HEK293 (cell line): ENCODE measurements around the gene KLK10.

Experiments used
- CTCF ChIA-PET: fragments of 350-600 bp; formaldehyde crosslinking; extraction: SDS; loops from one replicate; lab custom pipeline; 2021; ENCODE audit warnings: antibody characterized with exemption; lab: Yijun Ruan, JAX
- POLR2A ChIA-PET: fragments of 300-600 bp; formaldehyde crosslinking; extraction: SDS; loops from one replicate; lab custom pipeline; 2020; ENCODE audit warnings: antibody characterized with exemption, inconsistent platforms; lab: Yijun Ruan, JAX
- H3K27ac ChIP-seq: fragments of 200-500 bp; sonication (Bioruptor generic); 2 replicates; pipeline ENCODE4 v1.5.1; 2014; ENCODE audit warnings: low read depth, low read length, control low read depth, inconsistent platforms; ENCODE audit errors: extremely low read depth
- H3K36me3 ChIP-seq, 2 experiments: fragments of 200-500 bp in 1 of 2; sonication (Bioruptor generic) in 1 of 2; 1 replicate in 1 of 2; 2 replicates in 1 of 2; pipeline ENCODE4 v1.5.1; 2014 to 2017; ENCODE audit warnings: inconsistent platforms in 2 of 2, low read length in 2 of 2; ENCODE audit not compliant: control insufficient read depth in 2 of 2, insufficient read depth in 1 of 2
- H3K4me1 ChIP-seq: fragments of 200-500 bp; sonication (Bioruptor generic); 2 replicates; pipeline ENCODE4 v1.5.1; 2014; ENCODE audit warnings: mild to moderate bottlenecking, low read length, inconsistent platforms; ENCODE audit not compliant: control insufficient read depth, insufficient read depth
- H3K4me3 ChIP-seq: 2 replicates; pipeline ENCODE4 v1.5.1; 2011; ENCODE audit warnings: low read depth, mild to moderate bottlenecking, control low read depth, low read length, moderate library complexity
- H3K9me3 ChIP-seq: fragments of 200-500 bp; sonication (Bioruptor generic); 2 replicates; pipeline ENCODE4 v1.5.1; 2014; ENCODE audit warnings: low read depth, low read length, inconsistent platforms; ENCODE audit not compliant: control insufficient read depth, insufficient read depth
- GLI4 ChIP-seq: fragments of 450-650 bp; formaldehyde crosslinking; IDR thresholded peaks from 2 replicates; pipeline ENCODE4 v1.5.1; 2016; ENCODE audit warnings: missing biosample characterization, missing genetic modification characterization
- GLIS1 ChIP-seq: fragments of 450-650 bp; formaldehyde crosslinking; IDR thresholded peaks from 2 replicates; pipeline ENCODE4 v1.5.1; 2016; ENCODE audit warnings: missing biosample characterization, missing genetic modification characterization
- HOXC10 ChIP-seq: sonication (generic); formaldehyde crosslinking; IDR thresholded peaks from 2 replicates; pipeline ENCODE4 v1.8.1; 2023; ENCODE audit warnings: mild to moderate bottlenecking, missing genetic modification reagents
- IKZF3 ChIP-seq: fragments of 450-650 bp; IDR thresholded peaks from 2 replicates; pipeline ENCODE4 v1.5.0; 2018; ENCODE audit warnings: missing biosample characterization, mild to moderate bottlenecking, missing genetic modification characterization, moderate library complexity
- OSR2 ChIP-seq: fragments of 450-650 bp; formaldehyde crosslinking; IDR thresholded peaks from 2 replicates; pipeline ENCODE4 v1.5.1; 2016; ENCODE audit warnings: missing biosample characterization, missing genetic modification characterization
- SCRT1 ChIP-seq: fragments of 450-650 bp; formaldehyde crosslinking; IDR thresholded peaks from 2 replicates; pipeline ENCODE4 v1.5.1; 2016; ENCODE audit warnings: missing biosample characterization, missing genetic modification characterization, borderline replicate concordance
- SETDB1 ChIP-seq: IDR thresholded peaks from one replicate; pipeline ENCODE4 v1.6.1; 2017; ENCODE audit warnings: mild to moderate bottlenecking, low read length, moderate library complexity, mixed read lengths; ENCODE audit not compliant: insufficient read length
- TCF7L2 ChIP-seq: IDR thresholded peaks from 2 replicates; pipeline ENCODE4 v1.6.1; 2011; ENCODE audit warnings: low read depth, mild to moderate bottlenecking, inconsistent platforms, low read length, moderate library complexity, borderline replicate concordance
- ZBTB10 ChIP-seq: fragments of 450-650 bp; formaldehyde crosslinking; IDR thresholded peaks from 2 replicates; pipeline ENCODE4 v1.5.1; 2016; ENCODE audit warnings: missing biosample characterization, missing genetic modification characterization
- ZBTB7A ChIP-seq: fragments of 450-650 bp; formaldehyde crosslinking; IDR thresholded peaks from 2 replicates; pipeline ENCODE4 v1.5.1; 2016; ENCODE audit warnings: low read depth, missing biosample characterization, missing genetic modification characterization
- ZFP3 ChIP-seq: fragments of 450-650 bp; formaldehyde crosslinking; IDR thresholded peaks from 2 replicates; pipeline ENCODE4 v1.5.1; 2016; ENCODE audit warnings: low read depth, missing biosample characterization, missing genetic modification characterization
- ZFP41 ChIP-seq: fragments of 450-650 bp; formaldehyde crosslinking; IDR thresholded peaks from 2 replicates; pipeline ENCODE4 v1.5.1; 2016; ENCODE audit warnings: missing biosample characterization, missing genetic modification characterization, borderline replicate concordance
- ZIC2 ChIP-seq: fragments of 450-650 bp; formaldehyde crosslinking; IDR thresholded peaks from 2 replicates; pipeline ENCODE4 v1.5.1; 2016; ENCODE audit warnings: missing biosample characterization, missing genetic modification characterization
- ZNF114 ChIP-seq: fragments of 450-650 bp; formaldehyde crosslinking; IDR thresholded peaks from 2 replicates; pipeline ENCODE4 v1.5.0; 2017; ENCODE audit warnings: missing biosample characterization, missing genetic modification characterization
- ZNF121 ChIP-seq: fragments of 450-650 bp; formaldehyde crosslinking; IDR thresholded peaks from 2 replicates; pipeline ENCODE4 v1.5.1; 2016; ENCODE audit warnings: missing biosample characterization, missing genetic modification characterization
- ZNF174 ChIP-seq: fragments of 450-650 bp; formaldehyde crosslinking; IDR thresholded peaks from 2 replicates; pipeline ENCODE4 v1.5.0; 2017; ENCODE audit warnings: missing biosample characterization, mild to moderate bottlenecking, missing genetic modification characterization
- ZNF24 ChIP-seq: fragments of 450-650 bp; formaldehyde crosslinking; IDR thresholded peaks from 2 replicates; pipeline ENCODE4 v1.5.1; 2016; ENCODE audit warnings: missing biosample characterization, missing genetic modification characterization
- ZNF37A ChIP-seq: fragments of 450-650 bp; IDR thresholded peaks from 2 replicates; pipeline ENCODE4 v1.5.1; 2018; ENCODE audit warnings: missing biosample characterization, missing genetic modification characterization
- ZNF404 ChIP-seq: fragments of 450-650 bp; formaldehyde crosslinking; IDR thresholded peaks from 2 replicates; pipeline ENCODE4 v1.5.1; 2017; ENCODE audit warnings: missing biosample characterization, missing genetic modification characterization
- ZNF426 ChIP-seq: fragments of 450-650 bp; formaldehyde crosslinking; IDR thresholded peaks from 2 replicates; pipeline ENCODE4 v1.5.1; 2017; ENCODE audit warnings: missing biosample characterization, missing genetic modification characterization, mild to moderate bottlenecking, inconsistent platforms, moderate library complexity
- ZNF514 ChIP-seq: fragments of 450-650 bp; formaldehyde crosslinking; IDR thresholded peaks from 2 replicates; pipeline ENCODE4 v1.5.1; 2016; ENCODE audit warnings: missing biosample characterization, missing genetic modification characterization
- ZNF529 ChIP-seq: fragments of 450-650 bp; formaldehyde crosslinking; IDR thresholded peaks from 2 replicates; pipeline ENCODE4 v1.5.1; 2017; ENCODE audit warnings: missing genetic modification characterization, missing biosample characterization; ENCODE audit not compliant: insufficient replicate concordance
- ZNF549 ChIP-seq: fragments of 450-650 bp; IDR thresholded peaks from 2 replicates; pipeline ENCODE4 v1.5.1; 2018; ENCODE audit warnings: missing biosample characterization, missing genetic modification characterization, mild to moderate bottlenecking, inconsistent platforms, moderate library complexity
- ZNF558 ChIP-seq: fragments of 450-650 bp; formaldehyde crosslinking; IDR thresholded peaks from 2 replicates; pipeline ENCODE4 v1.5.1; 2016; ENCODE audit warnings: missing biosample characterization, missing genetic modification characterization
- ZNF560 ChIP-seq: fragments of 450-650 bp; formaldehyde crosslinking; IDR thresholded peaks from 2 replicates; pipeline ENCODE4 v1.5.1; 2017; ENCODE audit warnings: missing biosample characterization, missing genetic modification characterization, borderline replicate concordance
- ZNF561 ChIP-seq: fragments of 450-650 bp; IDR thresholded peaks from 2 replicates; pipeline ENCODE4 v1.5.1; 2018; ENCODE audit warnings: missing biosample characterization, missing genetic modification characterization, borderline replicate concordance
- ZNF610 ChIP-seq: fragments of 450-650 bp; formaldehyde crosslinking; IDR thresholded peaks from 2 replicates; pipeline ENCODE4 v1.5.1; 2016; ENCODE audit warnings: missing biosample characterization, missing genetic modification characterization, borderline replicate concordance
- ZNF624 ChIP-seq: fragments of 450-650 bp; formaldehyde crosslinking; IDR thresholded peaks from 2 replicates; pipeline ENCODE4 v1.5.1; 2017; ENCODE audit warnings: missing biosample characterization, missing genetic modification characterization
- ZNF658 ChIP-seq: fragments of 450-650 bp; formaldehyde crosslinking; IDR thresholded peaks from 2 replicates; pipeline ENCODE4; 2016; ENCODE audit warnings: missing biosample characterization, missing genetic modification characterization
- ZNF704 ChIP-seq: fragments of 450-650 bp; formaldehyde crosslinking; IDR thresholded peaks from 2 replicates; pipeline ENCODE4 v1.5.1; 2016; ENCODE audit warnings: missing biosample characterization, missing genetic modification characterization
- ZNF76 ChIP-seq: fragments of 450-650 bp; formaldehyde crosslinking; IDR thresholded peaks from 2 replicates; pipeline ENCODE4; 2016; ENCODE audit warnings: low read depth, missing biosample characterization, missing genetic modification characterization, borderline replicate concordance
- ZNF785 ChIP-seq: fragments of 450-650 bp; formaldehyde crosslinking; IDR thresholded peaks from 2 replicates; pipeline ENCODE4 v1.5.1; 2016; ENCODE audit warnings: missing biosample characterization, missing genetic modification characterization
- TF ChIP-seq, protein P1 (sequence below): fragments of 450-650 bp; IDR thresholded peaks from 2 replicates; pipeline ENCODE4 v1.5.1; 2018; ENCODE audit warnings: missing biosample characterization, mild to moderate bottlenecking, missing genetic modification characterization
- TF ChIP-seq, protein P2 (sequence below): fragments of 450-650 bp; formaldehyde crosslinking; IDR thresholded peaks from 2 replicates; pipeline ENCODE4; 2016; ENCODE audit warnings: missing biosample characterization, missing genetic modification characterization

The KLK10 gene

GRCh38 chr19:51020988-51021651 lies 1.6 kb upstream of the KLK10 start:
- ChIA-PET CTCF (interaction anchor here (0.5 to 8.5 kb wide), 41 partner anchors 9 to 1230 kb away, joined by 3 to 177 read pairs (median 4); partner anchors contain the start of genes CTU1 and KLK12), POLR2A (interaction anchor here (1.1 to 1.5 kb wide), 2 partner anchors 17 to 216 kb away, joined by 4 to 6 read pairs; no protein-coding TSS in a partner anchor)
- H3K36me3 ChIP-seq: no peaks in the 10 kb centered on the region
- no peaks in the 10 kb centered on the region; the same call in 1 of the 2 replicates for H3K4me1 ChIP-seq
- H3K4me3 ChIP-seq: no peak overlapping the region
- no peaks in the 10 kb centered on the region for H3K9me3 ChIP-seq
- no peak overlapping the region for H3K27ac ChIP-seq
- no peak for TF ChIP-seq ZBTB7A (tag by site-specific recombination)
- no peak for TF ChIP-seq ZNF76 (tag by site-specific recombination)
- peak; percentile 38; the same call in 1 of the 2 replicates for TF ChIP-seq OSR2
- TF ChIP-seq ZNF558: no peak
- no peak for TF ChIP-seq SCRT1 (tag by site-specific recombination)
- peak; percentile 70 for TF ChIP-seq GLIS1 (tag by site-specific recombination)
- no peak for TF ChIP-seq ZBTB10 (tag by site-specific recombination)
- TF ChIP-seq, protein P1, sequence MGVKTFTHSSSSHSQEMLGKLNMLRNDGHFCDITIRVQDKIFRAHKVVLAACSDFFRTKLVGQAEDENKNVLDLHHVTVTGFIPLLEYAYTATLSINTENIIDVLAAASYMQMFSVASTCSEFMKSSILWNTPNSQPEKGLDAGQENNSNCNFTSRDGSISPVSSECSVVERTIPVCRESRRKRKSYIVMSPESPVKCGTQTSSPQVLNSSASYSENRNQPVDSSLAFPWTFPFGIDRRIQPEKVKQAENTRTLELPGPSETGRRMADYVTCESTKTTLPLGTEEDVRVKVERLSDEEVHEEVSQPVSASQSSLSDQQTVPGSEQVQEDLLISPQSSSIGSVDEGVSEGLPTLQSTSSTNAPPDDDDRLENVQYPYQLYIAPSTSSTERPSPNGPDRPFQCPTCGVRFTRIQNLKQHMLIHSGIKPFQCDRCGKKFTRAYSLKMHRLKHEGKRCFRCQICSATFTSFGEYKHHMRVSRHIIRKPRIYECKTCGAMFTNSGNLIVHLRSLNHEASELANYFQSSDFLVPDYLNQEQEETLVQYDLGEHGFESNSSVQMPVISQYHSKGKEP: peak; percentile 24; the same call in 1 of the 2 replicates
- TF ChIP-seq ZNF704 (tag by site-specific recombination): no peak
- no peak for TF ChIP-seq ZNF658 (tag by site-specific recombination)
- no peak for TF ChIP-seq TCF7L2
- TF ChIP-seq ZNF404 (tag by site-specific recombination): no peak
- TF ChIP-seq IKZF3 (tag by site-specific recombination): no peak
- no peak for TF ChIP-seq ZNF560
- TF ChIP-seq ZIC2 (tag by site-specific recombination): no peak
- no peak for TF ChIP-seq ZNF561 (tag by site-specific recombination)
- TF ChIP-seq ZNF610 (tag by site-specific recombination): no peak
- TF ChIP-seq ZFP3: no peak
- no peak for TF ChIP-seq ZNF121
- TF ChIP-seq, protein P2, sequence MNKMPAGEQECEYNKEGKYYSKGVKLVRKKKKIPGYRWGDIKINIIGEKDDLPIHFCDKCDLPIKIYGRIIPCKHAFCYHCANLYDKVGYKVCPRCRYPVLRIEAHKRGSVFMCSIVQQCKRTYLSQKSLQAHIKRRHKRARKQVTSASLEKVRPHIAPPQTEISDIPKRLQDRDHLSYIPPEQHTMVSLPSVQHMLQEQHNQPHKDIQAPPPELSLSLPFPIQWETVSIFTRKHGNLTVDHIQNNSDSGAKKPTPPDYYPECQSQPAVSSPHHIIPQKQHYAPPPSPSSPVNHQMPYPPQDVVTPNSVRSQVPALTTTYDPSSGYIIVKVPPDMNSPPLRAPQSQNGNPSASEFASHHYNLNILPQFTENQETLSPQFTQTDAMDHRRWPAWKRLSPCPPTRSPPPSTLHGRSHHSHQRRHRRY (tag by site-specific recombination): no peak
- no peak for TF ChIP-seq ZNF624 (tag by site-specific recombination)
- TF ChIP-seq ZNF529 (tag by site-specific recombination): no peak
- TF ChIP-seq ZNF24: no peak
- TF ChIP-seq ZFP41 (tag by site-specific recombination): no peak
- no peak for TF ChIP-seq ZNF114 (tag by site-specific recombination)
- TF ChIP-seq SETDB1: no peak
- no peak for TF ChIP-seq ZNF426
- no peak for TF ChIP-seq ZNF785
- TF ChIP-seq ZNF549: no peak
- 0 out of 2 replicates have a peak, but pooled peaks have one; percentile 23 for TF ChIP-seq ZNF174 (tag by site-specific recombination)
- TF ChIP-seq ZNF514 (tag by site-specific recombination): no peak
- TF ChIP-seq HOXC10 (CRISPR knock-in tag): no peak
- TF ChIP-seq GLI4: no peak
- no peak for TF ChIP-seq ZNF37A (tag by site-specific recombination)
